ENCODE data around the gene NF2. TPM values are rescaled to one million over a fixed set of nuclear protein-coding genes. Genes with fewer than 3 reads are reported as not detected.
A peak's percentile ranks its signal among the peaks of the same experiment; 100 is the strongest.

NF2 gene
- total RNA-seq, 2 experiments from 2014 or later, result 41.3 to 43.4 TPM

- H3K36me3 Mint-ChIP-seq, result no peaks in the 10 kb centered on the region
- no peak for DNase-seq
- no peak for ATAC-seq (ENCODE audit: low read depth)
- H3K4me3 Mint-ChIP-seq, result no peak overlapping the region
- peaks cover 35% of the 10 kb centered on the region for H3K27me3 Mint-ChIP-seq
- POLR2A ChIA-PET, result no interaction called here
- no peaks in the 10 kb centered on the region for H3K9me3 Mint-ChIP-seq
- H3K4me1 Mint-ChIP-seq, result no peaks in the 10 kb centered on the region
- H3K27ac Mint-ChIP-seq, result no peak overlapping the region
Measured at GRCh38 chr22:29722587-29722986, 119.2 kb downstream of the NF2 start.

- H3K9me3 Mint-ChIP-seq, result no peaks in the 10 kb centered on the region
- no peak overlapping the region for H3K27ac Mint-ChIP-seq
- POLR2A ChIA-PET, result no interaction called here
Measured at GRCh38 chr22:29723766-29724165, 120.3 kb downstream of the NF2 start.

GRCh38 chr22:29724843-29725242, 121.4 kb downstream of the NF2 start:
- POLR2A ChIA-PET, result no interaction called here
- Mint-ChIP-seq H3K4me1 (no peaks in the 10 kb centered on the region), H3K9me3 (no peaks in the 10 kb centered on the region), H3K27me3 (peaks cover 14% of the 10 kb centered on the region), H3K27ac (no peak overlapping the region), H3K4me3 (no peak overlapping the region), H3K36me3 (no peaks in the 10 kb centered on the region)
- no peak for DNase-seq
- ATAC-seq (ENCODE audit: low read depth), result no peak

More at GRCh38 chr22:29723766-29724165, 120.3 kb downstream of the NF2 start:
- Mint-ChIP-seq H3K36me3 (no peaks in the 10 kb centered on the region), H3K4me1 (no peaks in the 10 kb centered on the region), H3K27me3 (peaks cover 23% of the 10 kb centered on the region), H3K4me3 (no peak overlapping the region)
- ATAC-seq (ENCODE audit: low read depth) (no peak), DNase-seq (no peak)

DNA sequence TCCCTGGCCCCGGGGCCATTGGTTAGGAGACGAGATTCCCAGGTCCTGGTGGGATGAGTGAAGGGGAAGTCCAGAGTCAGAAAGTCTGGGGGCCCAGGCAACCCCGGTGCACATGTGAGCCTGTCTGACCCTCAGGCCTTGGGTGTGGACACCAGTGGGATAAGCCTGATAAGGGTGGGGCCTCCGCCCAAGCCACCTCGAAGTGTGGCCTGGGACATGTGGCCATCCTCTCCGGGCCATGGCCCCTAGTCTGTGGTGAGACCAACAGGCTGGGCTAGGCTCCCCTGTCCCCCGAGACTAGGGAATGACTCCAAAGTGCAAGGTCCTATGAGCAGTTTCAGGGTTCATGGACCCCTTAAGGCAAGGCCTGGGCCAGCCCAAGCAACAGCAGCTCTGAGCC, 122.7 kb downstream of the NF2 start:
- POLR2A ChIA-PET, result no interaction called here
- DNase-seq (no peak), ATAC-seq (ENCODE audit: low read depth) (no peak)
- no peaks in the 10 kb centered on the region for H3K36me3 Mint-ChIP-seq
- peaks cover 14% of the 10 kb centered on the region for H3K27me3 Mint-ChIP-seq
- no peak overlapping the region for H3K27ac Mint-ChIP-seq
- no peak overlapping the region for H3K4me3 Mint-ChIP-seq
- no peaks in the 10 kb centered on the region for H3K9me3 Mint-ChIP-seq
- no peaks in the 10 kb centered on the region for H3K4me1 Mint-ChIP-seq

- no peak overlapping the region for H3K27ac Mint-ChIP-seq
- no peak for DNase-seq
- no peaks in the 10 kb centered on the region for H3K4me1 Mint-ChIP-seq
- no peaks in the 10 kb centered on the region for H3K36me3 Mint-ChIP-seq
- POLR2A ChIA-PET, result no interaction called here
- H3K4me3 Mint-ChIP-seq, result no peak overlapping the region
- peaks cover 10% of the 10 kb centered on the region for H3K27me3 Mint-ChIP-seq
- H3K9me3 Mint-ChIP-seq, result no peaks in the 10 kb centered on the region
- ATAC-seq (ENCODE audit: low read depth), result no peak
Measured at GRCh38 chr22:29726512-29727130, 123.2 kb downstream of the NF2 start.

DNA sequence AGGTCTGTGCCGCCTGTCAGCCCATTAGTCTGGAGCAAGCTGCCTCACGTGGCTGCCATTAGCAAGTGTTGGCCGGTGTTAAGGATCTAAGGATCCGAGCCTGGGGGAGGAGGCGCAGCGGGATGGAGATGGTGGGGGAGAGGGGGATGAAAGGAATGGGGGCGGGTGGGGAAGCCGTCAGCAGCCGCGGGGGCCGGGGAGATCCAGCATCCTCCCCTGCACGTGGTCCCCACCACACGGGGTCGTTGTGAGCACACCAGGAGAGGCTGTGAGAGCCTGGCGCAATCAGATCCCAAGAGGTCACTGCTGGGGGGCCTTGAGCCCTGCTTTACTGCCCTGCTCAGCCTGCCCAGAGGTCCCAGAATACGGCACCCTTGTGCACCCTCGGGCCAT, 123.7 kb downstream of the NF2 start:
- Mint-ChIP-seq H3K36me3 (no peaks in the 10 kb centered on the region), H3K27me3 (peaks cover 8% of the 10 kb centered on the region), H3K4me1 (no peaks in the 10 kb centered on the region), H3K9me3 (no peaks in the 10 kb centered on the region), H3K27ac (no peak overlapping the region), H3K4me3 (no peak overlapping the region)
- POLR2A ChIA-PET, result no interaction called here
- DNase-seq (peak; percentile 50), ATAC-seq (ENCODE audit: low read depth) (no peak)

- peaks cover 5% of the 10 kb centered on the region for H3K27me3 Mint-ChIP-seq
- H3K9me3 Mint-ChIP-seq, result no peaks in the 10 kb centered on the region
- no peak overlapping the region for H3K4me3 Mint-ChIP-seq
- H3K4me1 Mint-ChIP-seq, result no peaks in the 10 kb centered on the region
- POLR2A ChIA-PET, result no interaction called here
- DNase-seq (no peak), ATAC-seq (ENCODE audit: low read depth) (no peak)
- H3K27ac Mint-ChIP-seq, result no peak overlapping the region
- no peaks in the 10 kb centered on the region for H3K36me3 Mint-ChIP-seq
Measured at GRCh38 chr22:29729161-29729560, 125.7 kb downstream of the NF2 start.

GRCh38 chr22:29731058-29731850, 127.8 kb downstream of the NF2 start:
- Mint-ChIP-seq H3K36me3 (no peaks in the 10 kb centered on the region), H3K4me1 (no peaks in the 10 kb centered on the region), H3K4me3 (no peak overlapping the region), H3K27ac (no peak overlapping the region), H3K9me3 (no peaks in the 10 kb centered on the region), H3K27me3 (no peaks in the 10 kb centered on the region)
- POLR2A ChIA-PET, result no interaction called here
- no peak for ATAC-seq (ENCODE audit: low read depth)
- no peak for DNase-seq

GRCh38 chr22:29732883-29733282, 129.4 kb downstream of the NF2 start:
- H3K4me3 Mint-ChIP-seq, result no peak overlapping the region
- DNase-seq, result no peak
- no peaks in the 10 kb centered on the region for H3K36me3 Mint-ChIP-seq
- no peaks in the 10 kb centered on the region for H3K9me3 Mint-ChIP-seq
- no peak overlapping the region for H3K27ac Mint-ChIP-seq
- POLR2A ChIA-PET, result interaction anchor here (0.7 kb wide), 1 partner anchor 17 kb away, joined by 6 read pairs; no protein-coding TSS in a partner anchor
- no peak for ATAC-seq (ENCODE audit: low read depth)
- H3K27me3 Mint-ChIP-seq, result no peaks in the 10 kb centered on the region
- H3K4me1 Mint-ChIP-seq, result no peaks in the 10 kb centered on the region

GRCh38 chr22:29733362-29734201, 130.1 kb downstream of the NF2 start:
- Mint-ChIP-seq H3K36me3 (no peaks in the 10 kb centered on the region), H3K9me3 (no peaks in the 10 kb centered on the region), H3K27me3 (no peaks in the 10 kb centered on the region), H3K27ac (no peak overlapping the region), H3K4me1 (no peaks in the 10 kb centered on the region), H3K4me3 (no peak overlapping the region)
- DNase-seq (no peak), ATAC-seq (ENCODE audit: low read depth) (no peak)
- POLR2A ChIA-PET, result no interaction called here

GRCh38 chr22:29734406-29734805, 131.0 kb downstream of the NF2 start:
- no peaks in the 10 kb centered on the region for H3K4me1 Mint-ChIP-seq
- no peaks in the 10 kb centered on the region for H3K27me3 Mint-ChIP-seq
- no peaks in the 10 kb centered on the region for H3K36me3 Mint-ChIP-seq

DNA sequence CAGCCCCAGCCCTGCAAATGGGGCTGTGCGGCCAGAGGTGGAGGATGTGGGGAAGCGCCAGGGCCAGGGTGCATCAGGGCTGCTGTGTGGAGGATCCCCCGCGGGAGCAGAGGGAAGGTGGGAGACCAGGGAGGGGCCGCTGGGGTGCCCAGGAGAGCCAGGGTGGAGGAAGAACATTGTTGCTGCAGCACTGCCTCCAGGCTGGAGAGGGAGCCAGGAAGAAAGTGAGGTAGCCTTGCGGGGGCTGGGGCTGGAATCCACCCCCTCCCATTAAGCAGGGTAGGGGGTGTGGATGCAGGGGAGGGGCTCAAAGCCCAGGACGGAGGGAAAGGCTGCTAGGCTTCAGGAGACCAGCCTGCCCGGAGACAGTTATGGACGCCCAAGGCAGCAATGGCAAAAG, 131.4 kb downstream of the NF2 start:
- Mint-ChIP-seq H3K9me3 (no peaks in the 10 kb centered on the region), H3K4me3 (no peak overlapping the region)

More at GRCh38 chr22:29734406-29734805, 131.0 kb downstream of the NF2 start:
- Mint-ChIP-seq H3K27ac (no peak overlapping the region), H3K9me3 (no peaks in the 10 kb centered on the region), H3K4me3 (no peak overlapping the region)
- POLR2A ChIA-PET, result no interaction called here
- DNase-seq, result no peak
- no peak for ATAC-seq (ENCODE audit: low read depth)

DNA sequence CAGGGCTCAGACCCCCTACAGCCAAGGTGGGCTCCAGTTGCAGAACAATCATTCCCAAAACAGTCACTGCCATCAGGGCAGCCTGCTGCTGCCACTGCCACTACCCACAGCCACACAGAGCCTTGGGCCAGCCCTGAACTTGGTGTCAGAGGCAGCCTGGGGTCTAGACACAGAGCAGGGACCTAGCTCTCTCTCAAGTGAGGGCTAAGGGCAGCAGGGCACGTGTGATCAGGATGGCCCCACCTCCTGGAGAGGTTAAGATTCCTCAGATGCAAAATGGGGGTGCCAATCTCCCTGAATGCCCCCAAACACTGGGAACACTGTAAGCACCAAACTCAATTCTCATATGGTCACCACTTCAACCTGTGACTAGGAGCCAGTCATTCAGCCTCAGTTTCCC, 132.0 kb downstream of the NF2 start:
- no peak overlapping the region for H3K4me3 Mint-ChIP-seq
- H3K9me3 Mint-ChIP-seq, result no peaks in the 10 kb centered on the region
- H3K27ac Mint-ChIP-seq, result no peak overlapping the region
- ATAC-seq (ENCODE audit: low read depth) (no peak), DNase-seq (no peak)
- no peaks in the 10 kb centered on the region for H3K27me3 Mint-ChIP-seq
- H3K4me1 Mint-ChIP-seq, result no peaks in the 10 kb centered on the region
- POLR2A ChIA-PET, result no interaction called here
- H3K36me3 Mint-ChIP-seq, result no peaks in the 10 kb centered on the region

More for the DNA sequence above, 131.4 kb downstream of the NF2 start:
- POLR2A ChIA-PET, result no interaction called here
- H3K36me3 Mint-ChIP-seq, result no peaks in the 10 kb centered on the region
- no peaks in the 10 kb centered on the region for H3K4me1 Mint-ChIP-seq
- ATAC-seq (ENCODE audit: low read depth) (no peak), DNase-seq (no peak)
- H3K27ac Mint-ChIP-seq, result no peak overlapping the region
- H3K27me3 Mint-ChIP-seq, result no peaks in the 10 kb centered on the region
